H9 (cell line): ENCODE results near the gene CCDC69. TPM values are rescaled to one million over a fixed set of nuclear protein-coding genes. Genes with fewer than 3 reads are reported as not detected.

Experiments
- DNase-seq: peaks from one replicate; pipeline ENCODE4 v3.0.0-alpha.2; 2017
- H2AFZ ChIP-seq: one replicate; pipeline ENCODE4 v1.6.1; 2013; ENCODE audit warnings: mild to moderate bottlenecking, low read length, control low read depth, moderate library complexity
- H2AK5ac ChIP-seq: 2 replicates; pipeline ENCODE4 v1.6.1; 2013; ENCODE audit warnings: low read length, control low read depth, mixed read lengths; ENCODE audit not compliant: insufficient read length
- H2BK120ac ChIP-seq: one replicate; pipeline ENCODE4 v1.6.1; 2013; ENCODE audit warnings: low read depth, mild to moderate bottlenecking, low read length, control low read depth, inconsistent platforms; ENCODE audit not compliant: poor library complexity, severe bottlenecking
- H2BK12ac ChIP-seq: 2 replicates; pipeline ENCODE4 v1.6.1; 2013; ENCODE audit warnings: low read length, control low read depth, mixed read lengths, low read depth; ENCODE audit not compliant: insufficient read length
- H2BK15ac ChIP-seq: 2 replicates; pipeline ENCODE4 v1.6.1; 2013; ENCODE audit warnings: low read depth, low read length, control low read depth
- H2BK20ac ChIP-seq: one replicate; pipeline ENCODE4 v1.6.1; 2013; ENCODE audit warnings: low read depth, mild to moderate bottlenecking, low read length, control low read depth, inconsistent platforms; ENCODE audit not compliant: poor library complexity, severe bottlenecking
- H2BK5ac ChIP-seq: 2 replicates; pipeline ENCODE4 v1.6.1; 2013; ENCODE audit warnings: low read length, control low read depth, mixed read lengths; ENCODE audit not compliant: insufficient read length
- H3K14ac ChIP-seq: 2 replicates; pipeline ENCODE4 v1.6.1; 2013; ENCODE audit warnings: low read length, control low read depth; ENCODE audit not compliant: insufficient read depth
- H3K18ac ChIP-seq: 2 replicates; pipeline ENCODE4 v1.6.1; 2013; ENCODE audit warnings: low read depth, mild to moderate bottlenecking, mixed read lengths, low read length, control low read depth; ENCODE audit not compliant: insufficient read length
- H3K23ac ChIP-seq: 2 replicates; pipeline ENCODE4 v1.6.1; 2013; ENCODE audit warnings: low read length, control low read depth, mixed read lengths, low read depth; ENCODE audit not compliant: insufficient read length
- H3K23me2 ChIP-seq: 2 replicates; pipeline ENCODE4 v1.6.1; 2013; ENCODE audit warnings: low read depth, mild to moderate bottlenecking, mixed read lengths, low read length, control low read depth; ENCODE audit not compliant: insufficient read length, poor library complexity, severe bottlenecking
- H3K27ac ChIP-seq: 2 replicates; pipeline ENCODE4 v1.5.1; 2013; ENCODE audit warnings: low read length, control low read depth, mixed read lengths, low read depth; ENCODE audit not compliant: insufficient read length
- H3K27me3 ChIP-seq: 2 replicates; pipeline ENCODE4 v1.6.1; 2013; ENCODE audit warnings: low read length, control low read depth, inconsistent platforms; ENCODE audit not compliant: insufficient read depth
- H3K4ac ChIP-seq: 2 replicates; pipeline ENCODE4 v1.6.1; 2013; ENCODE audit warnings: low read depth, mild to moderate bottlenecking, control low read depth, inconsistent platforms, low read length, moderate library complexity
- H3K4me1 ChIP-seq: 2 replicates; pipeline ENCODE4 v1.6.1; 2013; ENCODE audit warnings: low read length, control low read depth, inconsistent platforms; ENCODE audit not compliant: insufficient read depth
- H3K4me2 ChIP-seq: 2 replicates; pipeline ENCODE4 v1.6.1; 2013; ENCODE audit warnings: low read length, control low read depth, mixed read lengths; ENCODE audit not compliant: insufficient read length, insufficient read depth
- H3K56ac ChIP-seq: 2 replicates; pipeline ENCODE4 v1.6.1; 2013; ENCODE audit warnings: low read depth, mild to moderate bottlenecking, mixed read lengths, low read length, control low read depth; ENCODE audit not compliant: insufficient read length
- H3K79me1 ChIP-seq: 2 replicates; pipeline ENCODE4 v1.6.1; 2013; ENCODE audit warnings: low read depth, mild to moderate bottlenecking, moderate library complexity, low read length, control low read depth, inconsistent platforms; ENCODE audit not compliant: insufficient read depth, poor library complexity, severe bottlenecking
- H3K79me2 ChIP-seq: 2 replicates; pipeline ENCODE4 v1.6.1; 2013; ENCODE audit warnings: low read length, control low read depth, inconsistent platforms; ENCODE audit not compliant: insufficient read depth
- H3K9ac ChIP-seq: 2 replicates; pipeline ENCODE4 v1.6.1; 2013; ENCODE audit warnings: low read length, control low read depth, mixed read lengths; ENCODE audit not compliant: insufficient read length; ENCODE audit errors: extremely low read depth
- H3K9me3 ChIP-seq: one replicate; pipeline ENCODE4 v1.6.1; 2013; ENCODE audit warnings: low read depth, low read length, inconsistent platforms; ENCODE audit not compliant: control insufficient read depth
- H3T11ph ChIP-seq: one replicate; pipeline ENCODE4 v1.6.1; 2013; ENCODE audit warnings: mild to moderate bottlenecking, low read length, control low read depth, inconsistent platforms
- H4K20me1 ChIP-seq: one replicate; pipeline ENCODE4 v1.6.1; 2013; ENCODE audit not compliant: control insufficient read depth, insufficient read length, insufficient read depth
- H4K5ac ChIP-seq: 2 replicates; pipeline ENCODE4 v1.6.1; 2013; ENCODE audit warnings: low read depth, mild to moderate bottlenecking, mixed read lengths, low read length, control low read depth; ENCODE audit not compliant: insufficient read length
- H4K8ac ChIP-seq: replicated peaks from 2 replicates; pipeline ENCODE4 v1.6.1; 2013; ENCODE audit warnings: low read length, control low read depth, mixed read lengths, low read depth; ENCODE audit not compliant: insufficient read length
- H4K91ac ChIP-seq: 2 replicates; pipeline ENCODE4 v1.6.1; 2013; ENCODE audit warnings: low read depth, mild to moderate bottlenecking, moderate library complexity, mixed read lengths, low read length, control low read depth; ENCODE audit not compliant: insufficient read length
- H3K27ac Mint-ChIP-seq, 3 experiments: 2 replicates in 2 of 3; 3 replicates in 1 of 3; pipeline ENCODE4 v1.8.0; 2020 to 2021; ENCODE audit warnings: mixed read lengths in 3 of 3, mild to moderate bottlenecking in 1 of 3, moderate library complexity in 1 of 3
- H3K27me3 Mint-ChIP-seq: 2 replicates; pipeline ENCODE4 v1.8.0; 2021; ENCODE audit warnings: low read depth, mild to moderate bottlenecking, moderate library complexity, mixed read lengths
- H3K36me3 Mint-ChIP-seq, 3 experiments: 2 replicates in 2 of 3; 3 replicates in 1 of 3; pipeline ENCODE4 v1.8.0; 2020 to 2021; ENCODE audit warnings: low read depth in 3 of 3, mixed read lengths in 3 of 3; ENCODE audit not compliant: insufficient read depth in 1 of 3
- H3K4me1 Mint-ChIP-seq, 2 experiments: 2 replicates each; pipeline ENCODE4 v1.8.0; 2020; ENCODE audit warnings: mixed read lengths in 2 of 2
- H3K4me3 Mint-ChIP-seq, 2 experiments: 2 replicates in 1 of 2; 3 replicates in 1 of 2; pipeline ENCODE4 v1.8.0; 2020 to 2021; ENCODE audit warnings: mild to moderate bottlenecking in 2 of 2, mixed read lengths in 2 of 2, moderate library complexity in 1 of 2
- H3K9me3 Mint-ChIP-seq, 2 experiments: 2 replicates in 1 of 2; 3 replicates in 1 of 2; pipeline ENCODE4 v1.8.0; 2020; ENCODE audit warnings: mild to moderate bottlenecking in 2 of 2, mixed read lengths in 2 of 2, moderate library complexity in 1 of 2
- CTCF ChIP-seq: fragments of 200-600 bp; sonication (generic); conservative IDR thresholded peaks from 3 replicates; pipeline ENCODE4 v1.8.0; 2021; ENCODE audit warnings: antibody characterized with exemption, mild to moderate bottlenecking
- WGBS: extraction: QIAGEN DNeasy Blood & Tissue Kit; methylation state at CpG from one replicate; pipeline ENCODE4 v1.1.7; 2013; ENCODE audit warnings: missing lambda C conversion rate, low lambda C conversion rate, mixed read lengths; ENCODE audit not compliant: insufficient read length; ENCODE audit errors: extremely low coverage; 5-methylcytosine and 5-hydroxymethylcytosine counted together
- total RNA-seq: library from RNA; stranded (reverse); gene quantifications from 2 replicates; pipeline ENCODE4 v1.2.1, GENCODE V29; 2021

Gene CCDC69
- total RNA-seq, 1 experiment from 2014 or later: 5.3 TPM

- Histone ChIP-seq H2AFZ (no peak overlapping the region), H3K4me2 (no peak overlapping the region), H3K9me3 (no peaks in the 10 kb centered on the region), H3K79me1 (no peaks in the 10 kb centered on the region), H2BK120ac (no peak overlapping the region), H3K4me1 (no peaks in the 10 kb centered on the region), H3K56ac (no peak overlapping the region), H3K23ac (no peak overlapping the region), H4K20me1 (no peaks in the 10 kb centered on the region), H3K27ac (no peak overlapping the region), H3T11ph (no peak overlapping the region), H2AK5ac (no peak overlapping the region), H4K8ac (no peak overlapping the region), H3K14ac (no peak overlapping the region), H3K9ac (no peak overlapping the region), H2BK5ac (no peak overlapping the region), H3K4ac (no peak overlapping the region), H2BK20ac (no peak overlapping the region), H4K91ac (no peak overlapping the region), H3K18ac (no peak overlapping the region), H2BK12ac (no peak overlapping the region), H3K79me2 (no peaks in the 10 kb centered on the region), H3K27me3 (no peaks in the 10 kb centered on the region), H2BK15ac (no peak overlapping the region), H4K5ac (no peak overlapping the region), H3K23me2 (no peaks in the 10 kb centered on the region)
- H3K9me3 Mint-ChIP-seq: no peaks in the 10 kb centered on the region
- TF ChIP-seq CTCF: no peak
- peaks cover 5% of the 10 kb centered on the region; the same call in 1 of the 2 replicates for H3K27me3 Mint-ChIP-seq
- peak overlapping the region in 1 of 3 experiments; percentile 70; a peak in 1 of 7 replicates for H3K27ac Mint-ChIP-seq
- no peaks in the 10 kb centered on the region for H3K36me3 Mint-ChIP-seq
- no peak for DNase-seq
- WGBS: no CpG with 5 or more reads among the region's 6 CpGs
- H3K4me1 Mint-ChIP-seq: 0 out of 4 replicates have a peak, but pooled peaks cover 0 to under 1% of the 10 kb centered on the region in 2 experiments
- no peak overlapping the region for H3K4me3 Mint-ChIP-seq
These were observed 43.6 kb downstream of the CCDC69 start for GRCh38 chr5:151180291-151180690.
